Activated T-helper 17 cell treated with anti-CD3 and anti-CD28 coated beads, Interleukin-2, amount 50 U/mL, for 72 hours (primary cell): ENCODE measurements around the gene ELOVL5. TPM values are rescaled to one million over a fixed set of nuclear protein-coding genes. Genes with fewer than 3 reads are reported as not detected.
"Not testable (repeated sequence)": the region's sequence is repeated elsewhere in the genome, so short reads cannot be mapped to it uniquely, and the experiment has no call there.

Source experiments
- ATAC-seq: fragments of 150-1000 bp; cut with Tn5 transposase; replicated peaks from 2 replicates; pipeline ENCODE4 v1.10.0; 2021; ENCODE audit warnings: mild to moderate bottlenecking, moderate library complexity
- H3K27ac Mint-ChIP-seq: one replicate; pipeline ENCODE4 v1.8.0; 2022; ENCODE audit warnings: mixed read lengths
- H3K27me3 Mint-ChIP-seq: one replicate; pipeline ENCODE4 v1.8.0; 2022; ENCODE audit warnings: mixed read lengths
- H3K36me3 Mint-ChIP-seq: one replicate; pipeline ENCODE4 v1.8.0; 2022; ENCODE audit warnings: low read depth, mild to moderate bottlenecking, mixed read lengths
- H3K4me1 Mint-ChIP-seq: one replicate; pipeline ENCODE4 v1.8.0; 2022; ENCODE audit warnings: mixed read lengths
- H3K4me3 Mint-ChIP-seq: one replicate; pipeline ENCODE4 v1.8.0; 2022; ENCODE audit warnings: mild to moderate bottlenecking, mixed read lengths
- H3K9me3 Mint-ChIP-seq: one replicate; pipeline ENCODE4 v1.8.0; 2022; ENCODE audit warnings: mixed read lengths
- total RNA-seq, 2 donors: library from RNA; stranded (reverse); gene quantifications; one replicate each; pipeline ENCODE4 v1.2.3, GENCODE V29; 2022

ELOVL5 gene
- total RNA-seq, 2 donors from 2014 or later = 91.9 to 127 TPM

DNA sequence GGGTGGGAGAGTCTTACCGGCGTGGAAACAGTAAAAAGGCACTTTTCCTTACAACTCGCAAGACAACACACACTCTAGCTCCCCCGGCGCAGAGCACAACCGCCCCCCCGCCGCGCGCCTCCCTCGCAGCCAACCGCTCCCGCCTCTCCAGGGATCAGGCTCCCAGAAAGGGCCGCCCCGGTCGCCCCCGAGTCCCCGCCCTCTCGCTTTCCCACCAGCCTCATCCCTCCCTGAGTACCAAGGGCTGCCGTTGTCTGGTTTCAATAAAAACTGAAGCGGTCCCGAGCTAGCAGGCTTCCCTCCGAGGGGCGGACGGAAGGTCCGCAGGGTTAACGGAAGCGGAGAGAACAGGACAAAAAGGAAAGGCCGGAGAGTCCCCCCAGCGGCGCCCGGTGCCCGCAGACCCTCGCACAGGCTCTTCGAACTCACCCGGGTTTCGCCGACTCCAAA, 804 bp downstream of the ELOVL5 start:
- Mint-ChIP-seq H3K9me3 (no peaks in the 10 kb centered on the region), H3K36me3 (peaks cover 58% of the 10 kb centered on the region), H3K27me3 (no peaks in the 10 kb centered on the region), H3K27ac (peak overlapping the region; percentile 91), H3K4me3 (peak overlapping the region; percentile 96), H3K4me1 (peaks cover 38% of the 10 kb centered on the region)
- ATAC-seq = peak; percentile 41

DNA sequence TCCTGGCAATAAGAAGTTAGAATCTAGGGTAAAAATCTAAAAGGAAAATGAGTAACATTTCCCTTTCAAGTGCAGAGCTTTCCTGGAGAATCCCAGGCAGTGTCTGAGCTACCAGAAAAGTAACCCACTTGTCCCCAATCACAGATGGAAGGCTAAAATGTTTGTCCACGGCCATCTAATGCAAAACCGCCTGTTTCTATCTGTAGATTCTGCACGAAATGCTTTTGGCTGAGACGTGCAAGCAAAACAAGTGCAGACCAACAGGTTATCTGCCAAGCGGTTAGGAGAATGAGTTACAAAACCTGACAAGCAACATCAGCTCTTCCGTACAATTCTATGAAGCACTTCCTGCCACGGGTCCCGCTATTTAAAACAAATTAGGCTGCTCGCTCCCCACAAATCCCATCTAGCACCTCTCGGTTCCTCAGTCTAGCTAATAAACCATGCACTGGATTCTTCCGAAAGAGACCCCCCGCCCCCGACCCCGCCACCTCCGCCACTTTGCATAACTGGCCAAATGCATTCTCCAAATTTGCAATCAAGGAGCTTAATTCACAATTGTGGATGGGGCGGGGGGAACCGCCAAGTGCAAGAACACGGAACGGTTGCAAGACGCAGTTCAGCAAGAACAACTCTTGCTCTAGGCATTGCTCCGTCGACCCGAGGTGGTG, 1.4 kb downstream of the ELOVL5 start:
- peak overlapping the region; percentile 91 for H3K27ac Mint-ChIP-seq
- ATAC-seq = peak; percentile 43
- H3K36me3 Mint-ChIP-seq = peaks cover 63% of the 10 kb centered on the region
- H3K4me3 Mint-ChIP-seq = peak overlapping the region; percentile 96
- peaks cover 41% of the 10 kb centered on the region for H3K4me1 Mint-ChIP-seq
- H3K27me3 Mint-ChIP-seq = no peaks in the 10 kb centered on the region
- H3K9me3 Mint-ChIP-seq = no peaks in the 10 kb centered on the region

DNA sequence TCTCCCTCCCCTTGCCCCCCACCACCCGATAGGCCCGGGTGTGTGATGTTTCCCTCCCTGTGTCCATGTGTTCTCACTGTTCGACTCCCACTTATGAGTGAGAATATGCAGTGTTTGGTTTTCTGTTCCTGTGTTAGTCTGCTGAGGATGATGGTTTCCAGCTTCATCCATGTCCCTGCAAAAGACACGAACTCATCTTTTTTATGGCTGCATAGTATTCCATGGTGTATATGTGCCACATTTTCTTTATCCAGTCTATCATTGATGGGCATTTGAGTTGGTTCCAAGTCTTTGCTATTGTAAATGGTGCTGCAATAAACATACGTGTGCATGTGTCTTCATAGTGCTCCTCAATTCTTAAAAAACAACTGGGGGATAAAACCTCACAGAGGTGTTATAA, 2.7 kb downstream of the ELOVL5 start:
- Mint-ChIP-seq H3K4me3 (peak overlapping the region; percentile 96), H3K27ac (peak overlapping the region; percentile 91), H3K4me1 (peaks cover 52% of the 10 kb centered on the region), H3K36me3 (peaks cover 76% of the 10 kb centered on the region)
- not testable (repeated sequence) for ATAC-seq, H3K9me3 Mint-ChIP-seq, H3K27me3 Mint-ChIP-seq

DNA sequence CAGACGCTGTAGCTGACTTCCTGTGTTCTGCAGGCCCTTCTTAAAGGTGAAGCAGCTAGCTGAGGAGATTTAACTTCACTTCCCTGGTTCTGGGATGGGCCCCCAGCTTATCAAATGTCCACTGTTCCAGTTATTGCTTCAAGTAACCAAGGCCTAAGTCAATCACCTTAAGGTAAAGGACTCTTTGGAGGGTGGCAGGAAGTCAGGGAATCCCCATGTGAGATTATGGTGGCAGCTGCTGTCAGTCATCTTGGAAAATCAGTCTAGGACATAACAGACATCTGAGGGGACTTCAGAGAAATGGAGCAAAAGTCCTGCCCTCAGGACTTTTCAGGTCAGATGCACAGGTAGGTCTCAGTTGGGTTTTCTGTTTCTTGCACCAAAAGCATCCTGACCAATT, 3.8 kb downstream of the ELOVL5 start:
- H3K9me3 Mint-ChIP-seq = no peaks in the 10 kb centered on the region
- peaks cover 57% of the 10 kb centered on the region for H3K4me1 Mint-ChIP-seq
- no peak for ATAC-seq
- peaks cover 82% of the 10 kb centered on the region for H3K36me3 Mint-ChIP-seq
- H3K27ac Mint-ChIP-seq = peak overlapping the region; percentile 76
- H3K4me3 Mint-ChIP-seq = peak overlapping the region; percentile 96
- no peaks in the 10 kb centered on the region for H3K27me3 Mint-ChIP-seq

DNA sequence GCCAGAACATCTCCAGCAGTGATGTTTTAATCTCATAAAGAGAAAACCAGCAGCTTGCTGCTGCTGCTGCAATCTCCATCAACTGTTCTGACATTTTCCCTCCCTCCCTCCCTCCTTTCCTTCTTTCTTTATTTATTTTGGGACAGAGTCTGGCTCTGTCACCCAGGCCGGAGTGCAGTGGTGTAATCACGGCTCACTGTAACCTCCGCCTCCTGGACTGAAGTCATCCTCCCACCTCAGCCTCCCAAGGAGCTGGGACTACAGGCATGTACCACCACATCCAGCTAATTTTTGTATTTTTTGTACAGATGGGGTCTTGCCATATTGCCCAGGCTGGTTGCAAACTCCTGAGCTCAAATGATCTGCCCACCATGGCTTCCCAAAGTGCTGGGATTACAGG, 5.7 kb downstream of the ELOVL5 start:
- no peak for ATAC-seq
- Mint-ChIP-seq H3K27ac (peak overlapping the region; percentile 76), H3K9me3 (no peaks in the 10 kb centered on the region), H3K36me3 (peaks cover 85% of the 10 kb centered on the region), H3K4me3 (peak overlapping the region; percentile 96), H3K4me1 (peaks cover 63% of the 10 kb centered on the region), H3K27me3 (no peaks in the 10 kb centered on the region)

DNA sequence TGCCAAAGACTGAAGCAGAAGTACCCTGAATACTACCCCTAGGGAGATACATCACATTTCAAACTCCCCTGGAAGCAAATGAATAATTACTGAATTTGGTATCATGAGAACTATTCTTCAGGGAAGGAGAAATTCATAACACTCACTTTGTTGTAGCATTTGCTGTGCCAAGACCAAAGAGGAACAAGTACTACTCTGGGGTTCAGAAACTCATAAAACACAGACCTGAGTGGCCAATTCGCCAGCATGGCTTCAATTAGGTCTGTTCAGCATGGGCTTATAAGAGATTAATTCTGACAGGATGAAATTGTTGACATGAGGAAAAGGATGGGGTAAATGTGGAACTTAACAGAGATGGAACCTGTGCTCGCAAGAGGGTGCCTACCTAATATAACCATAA, 6.5 kb downstream of the ELOVL5 start:
- peaks cover 87% of the 10 kb centered on the region for H3K36me3 Mint-ChIP-seq
- peaks cover 70% of the 10 kb centered on the region for H3K4me1 Mint-ChIP-seq
- no peaks in the 10 kb centered on the region for H3K9me3 Mint-ChIP-seq
- H3K27me3 Mint-ChIP-seq = no peaks in the 10 kb centered on the region
- ATAC-seq = no peak
- peak overlapping the region; percentile 25 for H3K27ac Mint-ChIP-seq
- peak overlapping the region; percentile 96 for H3K4me3 Mint-ChIP-seq

DNA sequence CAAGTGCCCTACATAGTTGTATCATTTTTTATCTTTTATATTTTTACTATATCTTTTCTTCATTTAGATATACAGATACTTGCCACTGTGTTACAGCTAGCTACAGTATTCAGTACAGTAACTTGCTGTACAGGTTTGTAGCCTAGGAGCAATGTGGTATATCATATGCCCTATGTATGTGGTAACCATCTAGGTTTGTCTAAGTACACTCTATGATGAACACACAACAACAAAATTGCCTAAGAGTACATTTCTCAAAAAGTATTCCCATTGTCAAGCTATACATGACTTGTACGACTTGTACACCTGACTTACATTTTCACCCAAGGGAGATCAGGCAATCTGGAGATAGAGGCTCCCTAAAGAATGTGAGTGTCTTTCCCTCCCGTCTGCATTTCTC, 8.2 kb downstream of the ELOVL5 start:
- H3K27me3 Mint-ChIP-seq = no peaks in the 10 kb centered on the region
- peaks cover 80% of the 10 kb centered on the region for H3K36me3 Mint-ChIP-seq
- H3K4me3 Mint-ChIP-seq = peak overlapping the region; percentile 96
- H3K9me3 Mint-ChIP-seq = no peaks in the 10 kb centered on the region
- H3K27ac Mint-ChIP-seq = no peak overlapping the region
- peaks cover 59% of the 10 kb centered on the region for H3K4me1 Mint-ChIP-seq
- ATAC-seq = no peak

DNA sequence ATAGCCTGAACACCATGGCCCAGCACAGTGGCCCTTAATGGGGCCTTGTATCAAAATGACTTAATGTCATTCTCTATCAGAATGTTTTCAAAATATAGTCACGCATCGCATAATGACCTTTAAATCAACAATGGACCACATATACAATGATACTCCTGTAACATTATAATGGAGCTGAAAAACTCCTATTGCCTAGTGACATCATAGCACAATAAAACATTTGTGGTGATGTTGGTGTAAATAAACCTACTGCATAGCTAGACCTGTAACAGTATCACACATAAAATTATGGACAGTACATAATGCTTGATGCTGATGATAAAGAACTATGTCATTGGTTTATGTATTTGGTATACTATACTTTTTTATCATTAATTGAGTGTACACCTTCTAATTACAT, 9.3 kb downstream of the ELOVL5 start:
- H3K4me1 Mint-ChIP-seq = peaks cover 60% of the 10 kb centered on the region
- no peaks in the 10 kb centered on the region for H3K9me3 Mint-ChIP-seq
- H3K27ac Mint-ChIP-seq = no peak overlapping the region
- peak overlapping the region; percentile 95 for H3K4me3 Mint-ChIP-seq
- no peaks in the 10 kb centered on the region for H3K27me3 Mint-ChIP-seq
- ATAC-seq = no peak
- H3K36me3 Mint-ChIP-seq = peaks cover 80% of the 10 kb centered on the region

DNA sequence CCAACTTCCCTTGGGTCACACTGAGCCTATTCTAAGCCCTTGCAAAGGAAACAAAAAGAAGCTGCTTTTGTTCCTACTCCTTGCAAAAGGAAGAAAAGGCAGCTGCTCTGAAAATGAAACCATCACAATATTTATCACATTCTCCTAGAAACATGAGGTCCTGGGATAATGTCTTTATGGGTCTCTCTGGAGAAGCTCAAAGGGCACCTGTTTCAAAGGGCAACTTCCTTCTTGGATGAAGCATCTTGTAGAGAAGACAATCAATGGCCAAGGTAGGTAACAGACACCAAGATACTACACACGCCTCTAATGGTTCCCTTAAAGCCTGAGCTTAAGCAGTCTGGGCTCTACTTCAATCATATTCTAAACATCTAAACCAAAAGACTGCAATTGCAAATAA, 10.4 kb downstream of the ELOVL5 start:
- H3K9me3 Mint-ChIP-seq = no peaks in the 10 kb centered on the region
- no peaks in the 10 kb centered on the region for H3K27me3 Mint-ChIP-seq
- peaks cover 50% of the 10 kb centered on the region for H3K4me1 Mint-ChIP-seq
- peak overlapping the region; percentile 95 for H3K4me3 Mint-ChIP-seq
- peak overlapping the region; percentile 99 for H3K27ac Mint-ChIP-seq
- H3K36me3 Mint-ChIP-seq = peaks cover 70% of the 10 kb centered on the region
- ATAC-seq = no peak

DNA sequence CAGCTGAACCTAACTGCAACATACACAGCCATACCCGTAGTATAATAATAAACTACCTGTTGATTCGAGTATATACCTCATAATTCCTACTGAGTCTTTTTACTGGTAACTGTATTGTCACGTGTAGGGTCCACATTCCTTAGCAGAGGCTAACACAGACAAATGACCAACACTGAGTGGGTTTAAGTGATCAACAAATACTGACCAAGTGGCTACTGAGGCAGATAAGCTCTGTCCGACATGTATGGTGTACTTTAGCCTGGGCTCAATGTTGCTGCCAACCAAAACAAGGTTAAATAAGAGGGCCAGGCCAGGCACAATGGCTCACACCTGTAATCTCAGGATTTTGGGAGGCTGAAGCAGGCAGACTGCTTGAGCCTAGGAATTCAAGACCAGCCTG, 12.7 kb downstream of the ELOVL5 start:
- H3K36me3 Mint-ChIP-seq = peaks cover 68% of the 10 kb centered on the region
- ATAC-seq = no peak
- H3K27me3 Mint-ChIP-seq = no peaks in the 10 kb centered on the region
- H3K9me3 Mint-ChIP-seq = no peaks in the 10 kb centered on the region
- peak overlapping the region; percentile 99 for H3K27ac Mint-ChIP-seq
- peak overlapping the region; percentile 95 for H3K4me3 Mint-ChIP-seq
- peaks cover 51% of the 10 kb centered on the region for H3K4me1 Mint-ChIP-seq

DNA sequence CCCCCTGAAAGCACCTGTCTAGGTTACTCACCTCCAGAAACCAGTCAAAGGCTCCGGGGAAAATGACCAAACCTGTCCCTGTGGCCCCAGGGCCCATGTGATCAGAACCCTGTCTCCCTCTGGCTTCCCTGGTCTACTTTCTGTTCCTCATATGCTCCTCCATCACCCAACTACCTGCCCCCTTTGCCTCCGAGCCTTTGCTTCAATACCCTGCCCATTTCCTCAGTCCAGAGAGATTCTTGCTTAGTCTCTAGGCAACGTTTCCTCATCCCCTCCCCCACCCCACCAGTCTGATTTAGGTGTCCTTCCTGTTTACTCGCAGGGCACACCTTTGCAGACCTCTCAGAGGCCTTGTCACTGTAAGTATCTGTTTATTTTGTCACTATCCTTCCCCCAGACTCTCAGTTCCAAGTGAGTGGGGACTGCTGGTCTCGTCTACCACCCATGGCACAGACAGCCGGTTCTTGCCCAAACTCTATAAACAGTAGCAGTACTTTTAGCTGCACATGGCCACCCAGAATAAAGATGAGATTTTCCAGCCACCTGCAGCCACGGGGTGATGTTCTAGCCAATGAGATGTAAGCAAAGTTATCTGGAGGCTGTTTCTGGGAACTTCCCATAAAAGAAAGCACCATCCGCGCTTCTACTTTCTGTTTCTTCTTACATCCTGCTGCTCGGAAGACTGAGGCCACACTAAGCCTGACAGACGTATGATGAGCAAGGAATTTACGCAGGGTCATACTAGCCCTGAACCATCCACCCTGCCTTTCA, 13.3 kb downstream of the ELOVL5 start:
- no peaks in the 10 kb centered on the region for H3K27me3 Mint-ChIP-seq
- peak overlapping the region; percentile 99 for H3K27ac Mint-ChIP-seq
- ATAC-seq = peak; percentile 80
- H3K4me3 Mint-ChIP-seq = peak overlapping the region; percentile 95
- no peaks in the 10 kb centered on the region for H3K9me3 Mint-ChIP-seq
- H3K4me1 Mint-ChIP-seq = peaks cover 52% of the 10 kb centered on the region
- peaks cover 68% of the 10 kb centered on the region for H3K36me3 Mint-ChIP-seq

DNA sequence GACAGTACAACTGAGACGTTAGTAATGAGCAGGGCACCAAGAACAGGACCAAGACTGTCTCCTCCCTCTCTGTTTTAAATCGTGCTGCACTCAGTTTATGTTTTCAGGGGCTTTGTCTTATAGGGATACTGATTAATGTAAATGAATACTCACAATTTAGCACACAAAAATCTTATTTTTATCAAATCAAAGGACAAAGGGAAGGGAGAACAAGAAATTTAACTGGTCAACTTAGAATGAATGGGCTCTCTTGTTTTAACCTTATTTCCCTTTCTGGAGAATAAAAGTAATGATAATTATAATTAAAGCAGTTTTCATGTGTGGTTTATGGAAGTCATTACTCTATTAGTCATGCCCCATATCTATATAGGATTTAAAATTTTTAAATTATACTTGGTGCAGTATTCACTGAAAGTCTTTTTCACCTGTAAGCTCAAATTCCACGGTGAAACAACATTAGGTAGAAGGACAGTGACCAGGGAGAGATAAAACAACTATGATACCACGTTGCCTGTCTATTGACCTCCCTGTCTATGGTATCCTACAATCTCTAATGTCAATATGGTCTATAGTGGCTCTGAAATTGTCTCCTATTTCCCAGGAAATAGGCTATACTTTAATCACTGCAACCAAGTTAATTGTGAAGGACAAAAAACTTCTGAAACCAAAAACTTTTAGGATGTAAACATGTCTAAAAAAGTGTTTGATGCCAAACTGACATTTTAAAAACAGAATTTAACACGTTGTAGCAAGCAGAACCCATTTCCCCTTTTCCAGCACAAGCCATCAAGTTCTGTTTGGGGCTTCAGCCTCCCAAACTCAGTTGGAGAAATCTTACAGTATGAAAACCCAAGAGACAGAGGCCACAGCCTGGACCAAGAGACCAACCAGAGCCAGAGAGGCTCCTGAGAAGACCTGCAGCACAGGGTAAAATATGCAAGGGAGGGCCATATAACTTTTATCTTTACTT, 15.0 kb downstream of the ELOVL5 start:
- no peak for ATAC-seq
- Mint-ChIP-seq H3K27ac (peak overlapping the region; percentile 99), H3K4me1 (peaks cover 52% of the 10 kb centered on the region), H3K36me3 (peaks cover 65% of the 10 kb centered on the region), H3K9me3 (no peaks in the 10 kb centered on the region), H3K4me3 (peak overlapping the region; percentile 95), H3K27me3 (no peaks in the 10 kb centered on the region)

DNA sequence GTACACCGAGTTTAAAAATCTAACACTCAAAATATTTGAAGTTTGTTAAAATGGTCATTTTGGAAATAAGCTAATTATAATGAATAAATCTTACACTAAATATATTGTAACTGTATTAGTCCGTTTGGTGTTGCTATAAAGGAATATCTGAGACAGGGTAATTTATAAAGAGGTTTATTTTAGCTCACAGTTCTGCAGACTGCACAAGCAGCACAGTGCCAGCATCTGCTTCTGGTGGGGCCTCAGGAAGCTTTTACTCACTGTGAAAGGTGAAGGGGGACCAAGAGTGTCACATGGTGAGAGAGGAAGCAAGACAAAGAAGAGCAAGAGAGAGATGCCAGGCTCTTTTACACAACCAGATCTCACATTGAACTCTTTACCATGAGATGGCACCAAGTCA, 17.1 kb downstream of the ELOVL5 start:
- no peak for ATAC-seq
- Mint-ChIP-seq H3K27me3 (no peaks in the 10 kb centered on the region), H3K4me1 (peaks cover 49% of the 10 kb centered on the region), H3K9me3 (no peaks in the 10 kb centered on the region), H3K4me3 (peak overlapping the region; percentile 95), H3K36me3 (peaks cover 63% of the 10 kb centered on the region), H3K27ac (peak overlapping the region; percentile 99)

DNA sequence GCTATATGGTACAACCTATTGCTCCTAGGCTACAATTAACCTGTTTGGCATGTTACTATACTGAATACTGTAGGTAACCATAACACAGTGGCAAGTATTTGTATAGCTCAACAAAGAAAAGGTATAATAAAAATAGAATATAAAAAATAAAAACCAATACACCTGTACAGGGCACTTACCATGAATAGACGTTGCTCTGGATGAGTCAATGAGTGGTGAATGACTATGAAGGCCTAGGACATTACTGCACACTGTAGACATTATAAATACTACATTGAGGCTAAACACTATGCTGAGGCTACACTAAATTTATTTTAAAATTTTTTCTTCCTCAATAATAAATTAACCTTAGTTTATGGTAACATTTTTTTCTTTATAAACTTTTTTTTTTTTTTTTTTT, 18.6 kb downstream of the ELOVL5 start:
- Mint-ChIP-seq H3K9me3 (no peaks in the 10 kb centered on the region), H3K36me3 (peaks cover 60% of the 10 kb centered on the region), H3K4me1 (peaks cover 61% of the 10 kb centered on the region), H3K27me3 (no peaks in the 10 kb centered on the region), H3K4me3 (no peak overlapping the region), H3K27ac (no peak overlapping the region)
- peak; percentile 40 for ATAC-seq
